Psoas muscle (tissue), 8 donors: ENCODE measurements around the gene ADGRG6. TPM values are rescaled to one million over a fixed set of nuclear protein-coding genes. Genes with fewer than 3 reads are reported as not detected.

Source experiments
- ATAC-seq, 4 donors: fragments of 200-7000 bp; cut with Tn5 transposase; one replicate each; pipeline ENCODE4 v1.9.1; 2020; ENCODE audit warnings: moderate library complexity in 3 of 4, mild to moderate bottlenecking in 2 of 4
- DNase-seq, 2 donors: peaks; one replicate each; pipeline ENCODE4 v3.0.0-alpha.2; 2020
- H3K27ac ChIP-seq: fragments of 200-600 bp; one replicate; pipeline ENCODE4 v1.8.0; 2022
- H3K27me3 ChIP-seq, 3 donors: fragments of 200-600 bp in 1 of 3; one replicate each; pipeline versions ENCODE4 v1.6.1 to v1.8.0; 2013 to 2022; ENCODE audit warnings: low read length in 2 of 3, mild to moderate bottlenecking in 2 of 3, moderate library complexity in 1 of 3; ENCODE audit not compliant: insufficient read depth in 3 of 3
- H3K36me3 ChIP-seq, 2 donors: fragments of 200-600 bp in 1 of 2; one replicate each; pipeline versions ENCODE4 v1.6.1 to v1.8.0; 2013 to 2022; ENCODE audit warnings: low read depth in 1 of 2, mild to moderate bottlenecking in 1 of 2, moderate library complexity in 1 of 2; ENCODE audit not compliant: insufficient read depth in 1 of 2
- H3K4me1 ChIP-seq: fragments of 200-600 bp; one replicate; pipeline ENCODE4 v1.8.0; 2022
- H3K4me3 ChIP-seq: fragments of 200-600 bp; one replicate; pipeline ENCODE4 v1.8.0; 2022; ENCODE audit warnings: mild to moderate bottlenecking
- H3K9me3 ChIP-seq: fragments of 200-600 bp; one replicate; pipeline ENCODE4 v1.8.0; 2022
- WGBS, 3 donors: extraction: QIAGEN DNeasy Blood & Tissue Kit; methylation state at CpG; one replicate each; pipeline versions ENCODE4 v1.1.6 to v1.1.7; 2013; 5-methylcytosine and 5-hydroxymethylcytosine counted together
- intact Hi-C, 2 donors: fragments of 100-400 bp; cut with DNase I; formaldehyde crosslinking; loops; one replicate each; pipeline versions ENCODE4 v1.11.0 to v1.14.2; 2022
- polyA plus RNA-seq, 3 donors: library from polyadenylated mRNA; stranded (reverse); fragments of 200-250 nt; gene quantifications; one replicate each; pipeline ENCODE4 v1.2.3, GENCODE V29; 2013
- total RNA-seq, 4 donors: library from RNA; stranded (reverse); fragmentation: NEBNext Ultra II Directional in 2 of 4; extraction: Animal tissue kit (Norgen Biotek cat#: 25700) in 2 of 4; gene quantifications; one replicate each; pipeline versions ENCODE4 v1.2.1 to v1.2.4, GENCODE V29; 2021 to 2023
- TF ChIP-seq, protein P1 (sequence below): fragments of 200-600 bp; IDR thresholded peaks from one replicate; pipeline ENCODE4 v1.8.0; 2022; ENCODE audit warnings: antibody characterized with exemption
- donor health status: healthy with polysubstance abuse.
- donor health status: DM: no; HTN: no; CAD: no; lungs with moderate emphysema.
- donor health status: Bipolar disorder and iron deficiency.
- donor health status: healthy.
- donor health status: DM: yes; HTN: yes; CAD: no.
- donor health status: DM: no; HTN: no; CAD: no.
- donor health status: DM: no; HTN: no; CAD: no.
- donor health status: DM: yes; HTN: yes; CAD: no.

Gene ADGRG6
- total and polyA plus RNA-seq, 7 donors, result 0.32 to 2.3 (median 0.59) TPM

DNA sequence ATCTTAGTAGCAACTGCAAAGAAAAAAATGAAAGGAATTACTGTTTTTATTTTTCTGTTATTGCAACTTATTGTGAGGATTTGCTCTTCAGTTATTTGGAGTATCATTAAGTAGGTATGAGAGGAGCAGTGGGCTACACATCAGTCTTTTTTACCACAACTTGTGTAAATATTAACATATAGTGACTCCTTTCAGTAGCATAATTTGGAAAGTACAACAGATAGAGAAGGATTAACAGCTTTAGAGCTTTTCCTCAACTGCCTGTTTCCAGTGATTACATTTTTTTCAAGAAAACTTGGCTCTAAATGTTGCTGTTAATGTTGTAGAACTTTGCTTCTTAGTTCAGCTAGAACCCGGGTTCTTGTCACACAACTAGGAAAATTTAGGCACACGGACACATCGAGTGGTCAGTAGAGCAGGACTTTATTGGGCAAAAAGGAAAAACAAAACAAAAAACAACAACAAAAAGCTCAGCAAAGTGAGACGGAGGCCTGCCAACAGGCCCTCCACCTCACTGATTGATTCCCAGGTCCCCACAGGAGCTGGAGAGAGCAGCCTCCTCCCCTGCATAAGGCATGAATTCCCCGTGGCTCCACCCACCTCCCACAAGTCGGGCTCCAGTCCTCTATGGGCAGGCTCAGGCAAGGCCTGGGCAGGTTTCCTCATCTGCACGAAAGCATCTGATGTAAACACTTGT, 75.1 kb downstream of the ADGRG6 start:
- ATAC-seq (no peak), DNase-seq (no peak)
- no peak overlapping the region for H3K4me3 ChIP-seq
- intact Hi-C loops, result no loop called here
- H3K27me3 ChIP-seq, result peaks cover 0 to 2% (median 0%) of the 10 kb centered on the region in 3 donors
- WGBS, 3 donors, result 56 to 60% (median 58%) methylated on average over 7 of the region's 7 CpGs
- no peaks in the 10 kb centered on the region for H3K4me1 ChIP-seq
- H3K9me3 ChIP-seq, result no peaks in the 10 kb centered on the region
- H3K36me3 ChIP-seq, result no peaks in the 10 kb centered on the region
- no peak overlapping the region for H3K27ac ChIP-seq
- TF ChIP-seq, protein P1, sequence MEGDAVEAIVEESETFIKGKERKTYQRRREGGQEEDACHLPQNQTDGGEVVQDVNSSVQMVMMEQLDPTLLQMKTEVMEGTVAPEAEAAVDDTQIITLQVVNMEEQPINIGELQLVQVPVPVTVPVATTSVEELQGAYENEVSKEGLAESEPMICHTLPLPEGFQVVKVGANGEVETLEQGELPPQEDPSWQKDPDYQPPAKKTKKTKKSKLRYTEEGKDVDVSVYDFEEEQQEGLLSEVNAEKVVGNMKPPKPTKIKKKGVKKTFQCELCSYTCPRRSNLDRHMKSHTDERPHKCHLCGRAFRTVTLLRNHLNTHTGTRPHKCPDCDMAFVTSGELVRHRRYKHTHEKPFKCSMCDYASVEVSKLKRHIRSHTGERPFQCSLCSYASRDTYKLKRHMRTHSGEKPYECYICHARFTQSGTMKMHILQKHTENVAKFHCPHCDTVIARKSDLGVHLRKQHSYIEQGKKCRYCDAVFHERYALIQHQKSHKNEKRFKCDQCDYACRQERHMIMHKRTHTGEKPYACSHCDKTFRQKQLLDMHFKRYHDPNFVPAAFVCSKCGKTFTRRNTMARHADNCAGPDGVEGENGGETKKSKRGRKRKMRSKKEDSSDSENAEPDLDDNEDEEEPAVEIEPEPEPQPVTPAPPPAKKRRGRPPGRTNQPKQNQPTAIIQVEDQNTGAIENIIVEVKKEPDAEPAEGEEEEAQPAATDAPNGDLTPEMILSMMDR, result no peak

DNA sequence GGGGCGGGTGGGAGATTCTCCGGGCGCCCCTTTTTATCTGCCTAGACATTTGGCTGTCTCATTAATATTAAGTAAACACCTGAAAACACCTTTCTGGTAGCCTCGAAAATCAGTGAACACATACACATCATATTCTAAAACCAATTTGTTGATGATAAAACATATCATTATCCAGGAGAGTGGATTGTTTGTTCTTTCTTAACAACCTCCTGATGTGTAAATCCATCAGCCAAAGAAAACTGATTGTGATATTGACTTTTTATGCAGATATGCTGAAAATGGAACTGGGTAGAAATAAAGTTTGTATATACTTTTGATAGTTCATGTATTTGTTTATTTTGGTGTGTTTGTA, 75.7 kb downstream of the ADGRG6 start:
- DNase-seq (no peak), ATAC-seq (no peak)
- Histone ChIP-seq H3K4me3 (no peak overlapping the region), H3K36me3 (no peaks in the 10 kb centered on the region), H3K9me3 (no peaks in the 10 kb centered on the region), H3K27ac (no peak overlapping the region), H3K27me3 (peaks cover 0 to 3% (median 0%) of the 10 kb centered on the region in 3 donors), H3K4me1 (no peaks in the 10 kb centered on the region)
- intact Hi-C loops, result no loop called here
- WGBS, 3 donors, result 83 to 93% (median 88%) methylated on average over 4 of the region's 4 CpGs
- TF ChIP-seq, protein P1, result no peak

DNA sequence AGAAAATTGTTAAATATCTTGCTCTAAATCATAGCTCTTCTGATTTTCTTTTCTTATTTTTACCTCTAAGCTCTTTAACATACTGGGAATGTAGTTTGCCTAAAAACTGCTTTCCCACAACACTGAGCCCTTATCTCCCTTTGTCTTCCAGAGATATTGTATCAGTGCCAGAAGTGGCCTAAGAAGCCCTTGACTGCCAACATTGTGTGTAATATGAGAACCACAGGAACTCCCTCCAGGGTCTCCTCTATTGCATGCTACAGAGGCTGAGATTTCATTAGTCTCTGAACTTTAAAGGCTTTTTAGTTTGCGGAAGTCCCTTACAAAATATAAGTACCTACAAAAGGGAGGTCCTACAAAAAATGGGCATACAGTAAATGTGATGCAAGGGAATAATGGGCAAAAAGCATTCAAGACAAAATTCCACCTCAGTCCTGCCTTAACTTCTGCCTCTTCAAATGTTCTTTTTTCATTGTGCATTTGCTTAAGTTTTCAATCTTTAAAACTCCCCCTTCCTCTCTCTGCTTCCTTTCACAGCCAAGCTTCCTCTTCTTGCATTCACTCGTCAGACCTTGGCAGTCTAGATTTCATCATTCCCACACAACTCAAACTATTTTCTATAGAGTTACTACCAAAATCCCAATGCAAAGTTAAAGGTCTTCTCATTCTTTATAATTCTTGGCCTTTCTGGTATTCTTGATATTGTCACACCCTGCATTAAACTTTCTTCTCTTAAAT, 76.5 kb downstream of the ADGRG6 start:
- H3K27me3 ChIP-seq, result peaks cover 0 to 3% (median 0%) of the 10 kb centered on the region in 3 donors
- no peaks in the 10 kb centered on the region for H3K4me1 ChIP-seq
- no peaks in the 10 kb centered on the region for H3K36me3 ChIP-seq
- TF ChIP-seq, protein P1, result no peak
- no peak overlapping the region for H3K4me3 ChIP-seq
- no peak for ATAC-seq
- no peaks in the 10 kb centered on the region for H3K9me3 ChIP-seq
- no peak overlapping the region for H3K27ac ChIP-seq
- DNase-seq, result no peak
- WGBS, 3 donors, result 15 to 28% (median 20%) methylated on average over 2 of the region's 2 CpGs
- intact Hi-C loops, result no loop called here

DNA sequence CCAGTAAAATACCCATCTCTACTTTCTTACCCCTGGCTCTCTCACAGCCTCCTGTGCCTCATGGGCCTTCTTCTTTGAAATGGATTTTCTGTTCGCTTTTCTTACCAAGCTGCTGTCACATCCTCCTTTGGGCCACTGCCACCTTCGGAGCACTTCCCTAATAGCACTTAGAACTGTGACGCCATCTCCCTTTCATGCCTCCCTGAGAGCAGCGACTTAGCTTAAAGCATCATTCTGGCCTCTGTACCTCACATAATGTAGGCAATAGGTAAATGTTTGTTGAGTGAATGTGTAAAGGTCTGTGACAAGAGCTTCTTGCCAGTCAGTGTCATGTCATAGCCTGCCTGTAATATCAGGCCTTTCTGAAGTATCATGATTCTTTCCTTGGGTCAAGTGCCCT, 78.8 kb downstream of the ADGRG6 start:
- peak in 1 of 2 donors; percentile 20 for DNase-seq
- WGBS, 3 donors, result 67 to 73% (median 68%) methylated on average over 4 of the region's 4 CpGs
- no peak for ATAC-seq
- no peaks in the 10 kb centered on the region for H3K36me3 ChIP-seq
- H3K27me3 ChIP-seq, result peaks cover 0 to 3% (median 0%) of the 10 kb centered on the region in 3 donors
- no peak overlapping the region for H3K27ac ChIP-seq
- no peaks in the 10 kb centered on the region for H3K9me3 ChIP-seq
- TF ChIP-seq, protein P1, result no peak
- no peaks in the 10 kb centered on the region for H3K4me1 ChIP-seq
- no peak overlapping the region for H3K4me3 ChIP-seq
- intact Hi-C loops, result no loop called here
